ENCODE results near the gene WWTR1.
A peak's percentile ranks its signal among the peaks of the same experiment; 100 is the strongest.

The WWTR1 gene

GRCh38 chr3:149494759-149495580 lies 162.9 kb downstream of the WWTR1 start:
- Histone ChIP-seq H3K36me3 (ENCODE audit: control insufficient read depth in 5 of 5, insufficient read depth in 5 of 5, low read length in 5 of 5) (no peaks in the 10 kb centered on the region), H3K27me3 (ENCODE audit: control insufficient read depth in 5 of 5, insufficient read depth in 4 of 5, low read length in 5 of 5) (peaks cover 0 to 2% (median 0%) of the 10 kb centered on the region in 5 donors), H3K27ac (ENCODE audit: low read depth, low read length) (peak overlapping the region; percentile 70), H3K4me3 (ENCODE audit: low read depth in 1 of 5, low read length in 5 of 5) (no peak overlapping the region), H3K4me1 (ENCODE audit: control insufficient read depth in 5 of 5, insufficient read depth in 5 of 5, low read length in 5 of 5) (peaks cover 0 to 20% (median 10%) of the 10 kb centered on the region in 5 donors), H3K9ac (ENCODE audit: low read length in 5 of 5) (no peak overlapping the region), H3K9me3 (ENCODE audit: control insufficient read depth in 5 of 5, low read length in 5 of 5) (no peaks in the 10 kb centered on the region)

GRCh38 chr3:149494022-149494758 lies 163.6 kb downstream of the WWTR1 start:
- Histone ChIP-seq H3K9me3 (ENCODE audit: control insufficient read depth in 5 of 5, low read length in 5 of 5) (no peaks in the 10 kb centered on the region), H3K4me3 (ENCODE audit: low read depth in 1 of 5, low read length in 5 of 5) (no peak overlapping the region), H3K27ac (ENCODE audit: low read depth, low read length) (no peak overlapping the region), H3K36me3 (ENCODE audit: control insufficient read depth in 5 of 5, insufficient read depth in 5 of 5, low read length in 5 of 5) (no peaks in the 10 kb centered on the region), H3K9ac (ENCODE audit: low read length in 5 of 5) (no peak overlapping the region), H3K4me1 (ENCODE audit: control insufficient read depth in 5 of 5, insufficient read depth in 5 of 5, low read length in 5 of 5) (peaks cover 0 to 20% (median 10%) of the 10 kb centered on the region in 5 donors), H3K27me3 (ENCODE audit: control insufficient read depth in 5 of 5, insufficient read depth in 4 of 5, low read length in 5 of 5) (peaks cover 0 to 2% (median 0%) of the 10 kb centered on the region in 5 donors)

- no peaks in the 10 kb centered on the region for H3K9me3 ChIP-seq (ENCODE audit: control insufficient read depth in 5 of 5, low read length in 5 of 5)
- no peaks in the 10 kb centered on the region for H3K36me3 ChIP-seq (ENCODE audit: control insufficient read depth in 5 of 5, insufficient read depth in 5 of 5, low read length in 5 of 5)
- H3K9ac ChIP-seq (ENCODE audit: low read length in 5 of 5), result no peak overlapping the region
- peaks cover 0 to 20% (median 10%) of the 10 kb centered on the region in 5 donors for H3K4me1 ChIP-seq (ENCODE audit: control insufficient read depth in 5 of 5, insufficient read depth in 5 of 5, low read length in 5 of 5)
- H3K27ac ChIP-seq (ENCODE audit: low read depth, low read length), result no peak overlapping the region
- peaks cover 0 to 2% (median 0%) of the 10 kb centered on the region in 5 donors for H3K27me3 ChIP-seq (ENCODE audit: control insufficient read depth in 5 of 5, insufficient read depth in 4 of 5, low read length in 5 of 5)
- no peak overlapping the region for H3K4me3 ChIP-seq (ENCODE audit: low read depth in 1 of 5, low read length in 5 of 5)
Observed at GRCh38 chr3:149493315-149494021, 164.4 kb downstream of the WWTR1 start.

GRCh38 chr3:149490260-149490971 lies 167.4 kb downstream of the WWTR1 start:
- no peak overlapping the region for H3K9ac ChIP-seq (ENCODE audit: low read length in 5 of 5)
- no peak overlapping the region for H3K4me3 ChIP-seq (ENCODE audit: low read depth in 1 of 5, low read length in 5 of 5)
- H3K36me3 ChIP-seq (ENCODE audit: control insufficient read depth in 5 of 5, insufficient read depth in 5 of 5, low read length in 5 of 5), result no peaks in the 10 kb centered on the region
- no peaks in the 10 kb centered on the region for H3K9me3 ChIP-seq (ENCODE audit: control insufficient read depth in 5 of 5, low read length in 5 of 5)
- H3K27me3 ChIP-seq (ENCODE audit: control insufficient read depth in 5 of 5, insufficient read depth in 4 of 5, low read length in 5 of 5), result peaks cover 0 to 2% (median 0%) of the 10 kb centered on the region in 5 donors
- H3K4me1 ChIP-seq (ENCODE audit: control insufficient read depth in 5 of 5, insufficient read depth in 5 of 5, low read length in 5 of 5), result peaks cover 0 to 15% (median 9%) of the 10 kb centered on the region in 5 donors
- H3K27ac ChIP-seq (ENCODE audit: low read depth, low read length), result no peak overlapping the region

GRCh38 chr3:149489060-149489690 lies 168.7 kb downstream of the WWTR1 start:
- Histone ChIP-seq H3K27ac (ENCODE audit: low read depth, low read length) (no peak overlapping the region), H3K9me3 (ENCODE audit: control insufficient read depth in 5 of 5, low read length in 5 of 5) (no peaks in the 10 kb centered on the region), H3K9ac (ENCODE audit: low read length in 5 of 5) (no peak overlapping the region), H3K4me3 (ENCODE audit: low read depth in 1 of 5, low read length in 5 of 5) (no peak overlapping the region), H3K36me3 (ENCODE audit: control insufficient read depth in 5 of 5, insufficient read depth in 5 of 5, low read length in 5 of 5) (no peaks in the 10 kb centered on the region), H3K4me1 (ENCODE audit: control insufficient read depth in 5 of 5, insufficient read depth in 5 of 5, low read length in 5 of 5) (peaks cover 0 to 8% (median 0%) of the 10 kb centered on the region in 5 donors), H3K27me3 (ENCODE audit: control insufficient read depth in 5 of 5, insufficient read depth in 4 of 5, low read length in 5 of 5) (peaks cover 0 to 2% (median 0%) of the 10 kb centered on the region in 5 donors)

GRCh38 chr3:149487598-149488197 lies 170.1 kb downstream of the WWTR1 start:
- Histone ChIP-seq H3K36me3 (ENCODE audit: control insufficient read depth in 5 of 5, insufficient read depth in 5 of 5, low read length in 5 of 5) (no peaks in the 10 kb centered on the region), H3K4me3 (ENCODE audit: low read depth in 1 of 5, low read length in 5 of 5) (no peak overlapping the region), H3K4me1 (ENCODE audit: control insufficient read depth in 5 of 5, insufficient read depth in 5 of 5, low read length in 5 of 5) (peaks cover 0 to 5% (median 0%) of the 10 kb centered on the region in 5 donors), H3K27ac (ENCODE audit: low read depth, low read length) (no peak overlapping the region), H3K9ac (ENCODE audit: low read length in 5 of 5) (no peak overlapping the region), H3K27me3 (ENCODE audit: control insufficient read depth in 5 of 5, insufficient read depth in 4 of 5, low read length in 5 of 5) (no peaks in the 10 kb centered on the region), H3K9me3 (ENCODE audit: control insufficient read depth in 5 of 5, low read length in 5 of 5) (no peaks in the 10 kb centered on the region)

- Histone ChIP-seq H3K27me3 (ENCODE audit: control insufficient read depth in 5 of 5, insufficient read depth in 4 of 5, low read length in 5 of 5) (no peaks in the 10 kb centered on the region), H3K27ac (ENCODE audit: low read depth, low read length) (no peak overlapping the region), H3K36me3 (ENCODE audit: control insufficient read depth in 5 of 5, insufficient read depth in 5 of 5, low read length in 5 of 5) (no peaks in the 10 kb centered on the region), H3K4me3 (ENCODE audit: low read depth in 1 of 5, low read length in 5 of 5) (no peak overlapping the region), H3K4me1 (ENCODE audit: control insufficient read depth in 5 of 5, insufficient read depth in 5 of 5, low read length in 5 of 5) (peaks cover 0 to 5% (median 0%) of the 10 kb centered on the region in 5 donors), H3K9me3 (ENCODE audit: control insufficient read depth in 5 of 5, low read length in 5 of 5) (no peaks in the 10 kb centered on the region), H3K9ac (ENCODE audit: low read length in 5 of 5) (no peak overlapping the region)
Observed at GRCh38 chr3:149486726-149487125, 171.1 kb downstream of the WWTR1 start.

- Histone ChIP-seq H3K4me3 (ENCODE audit: low read depth in 1 of 5, low read length in 5 of 5) (no peak overlapping the region), H3K27ac (ENCODE audit: low read depth, low read length) (no peak overlapping the region), H3K36me3 (ENCODE audit: control insufficient read depth in 5 of 5, insufficient read depth in 5 of 5, low read length in 5 of 5) (no peaks in the 10 kb centered on the region), H3K9ac (ENCODE audit: low read length in 5 of 5) (no peak overlapping the region), H3K9me3 (ENCODE audit: control insufficient read depth in 5 of 5, low read length in 5 of 5) (no peaks in the 10 kb centered on the region), H3K4me1 (ENCODE audit: control insufficient read depth in 5 of 5, insufficient read depth in 5 of 5, low read length in 5 of 5) (peaks cover 0 to 12% (median 6%) of the 10 kb centered on the region in 5 donors), H3K27me3 (ENCODE audit: control insufficient read depth in 5 of 5, insufficient read depth in 4 of 5, low read length in 5 of 5) (no peaks in the 10 kb centered on the region)
Observed at GRCh38 chr3:149481491-149481890, 176.3 kb downstream of the WWTR1 start.

- Histone ChIP-seq H3K4me1 (ENCODE audit: control insufficient read depth in 5 of 5, insufficient read depth in 5 of 5, low read length in 5 of 5) (peaks cover 0 to 12% (median 6%) of the 10 kb centered on the region in 5 donors), H3K4me3 (ENCODE audit: low read depth in 1 of 5, low read length in 5 of 5) (no peak overlapping the region)
Observed at GRCh38 chr3:149481056-149481455, 176.8 kb downstream of the WWTR1 start.

More at GRCh38 chr3:149481056-149481455, 176.8 kb downstream of the WWTR1 start:
- Histone ChIP-seq H3K9me3 (ENCODE audit: control insufficient read depth in 5 of 5, low read length in 5 of 5) (no peaks in the 10 kb centered on the region), H3K36me3 (ENCODE audit: control insufficient read depth in 5 of 5, insufficient read depth in 5 of 5, low read length in 5 of 5) (no peaks in the 10 kb centered on the region), H3K27me3 (ENCODE audit: control insufficient read depth in 5 of 5, insufficient read depth in 4 of 5, low read length in 5 of 5) (no peaks in the 10 kb centered on the region), H3K27ac (ENCODE audit: low read depth, low read length) (no peak overlapping the region), H3K9ac (ENCODE audit: low read length in 5 of 5) (no peak overlapping the region)

Measured in subcutaneous abdominal adipose tissue (tissue), 5 donors.